ENCODE measurements around the gene PROX2.

The PROX2 gene

DNA sequence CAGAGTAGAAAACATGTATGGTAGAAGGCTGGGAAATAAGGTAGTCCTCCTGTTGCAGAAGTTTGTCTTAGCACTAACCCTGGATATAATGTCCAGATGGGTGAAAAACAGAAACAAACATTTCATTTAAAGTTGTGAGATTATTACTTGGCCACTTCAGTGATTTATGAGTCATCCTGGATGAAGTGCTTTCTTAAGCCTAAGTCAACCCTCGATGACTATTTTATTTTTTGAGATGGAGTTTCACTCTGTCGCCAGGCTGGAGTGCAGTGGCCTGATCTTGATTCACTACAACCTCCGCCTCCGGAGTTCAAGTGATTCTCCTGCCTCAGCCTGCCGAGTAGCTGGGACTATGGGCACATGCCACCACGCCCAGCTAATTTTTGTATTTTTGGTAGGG is 15.9 kb upstream of the PROX2 start:
- no peak for TF ChIP-seq ZFX (IDR thresholded peaks at IDR 0.05)
- TF ChIP-seq, protein P1, sequence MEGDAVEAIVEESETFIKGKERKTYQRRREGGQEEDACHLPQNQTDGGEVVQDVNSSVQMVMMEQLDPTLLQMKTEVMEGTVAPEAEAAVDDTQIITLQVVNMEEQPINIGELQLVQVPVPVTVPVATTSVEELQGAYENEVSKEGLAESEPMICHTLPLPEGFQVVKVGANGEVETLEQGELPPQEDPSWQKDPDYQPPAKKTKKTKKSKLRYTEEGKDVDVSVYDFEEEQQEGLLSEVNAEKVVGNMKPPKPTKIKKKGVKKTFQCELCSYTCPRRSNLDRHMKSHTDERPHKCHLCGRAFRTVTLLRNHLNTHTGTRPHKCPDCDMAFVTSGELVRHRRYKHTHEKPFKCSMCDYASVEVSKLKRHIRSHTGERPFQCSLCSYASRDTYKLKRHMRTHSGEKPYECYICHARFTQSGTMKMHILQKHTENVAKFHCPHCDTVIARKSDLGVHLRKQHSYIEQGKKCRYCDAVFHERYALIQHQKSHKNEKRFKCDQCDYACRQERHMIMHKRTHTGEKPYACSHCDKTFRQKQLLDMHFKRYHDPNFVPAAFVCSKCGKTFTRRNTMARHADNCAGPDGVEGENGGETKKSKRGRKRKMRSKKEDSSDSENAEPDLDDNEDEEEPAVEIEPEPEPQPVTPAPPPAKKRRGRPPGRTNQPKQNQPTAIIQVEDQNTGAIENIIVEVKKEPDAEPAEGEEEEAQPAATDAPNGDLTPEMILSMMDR (conservative IDR thresholded peaks at IDR 0.05): no peak
- H3K27ac ChIP-seq: no peak overlapping the region

DNA sequence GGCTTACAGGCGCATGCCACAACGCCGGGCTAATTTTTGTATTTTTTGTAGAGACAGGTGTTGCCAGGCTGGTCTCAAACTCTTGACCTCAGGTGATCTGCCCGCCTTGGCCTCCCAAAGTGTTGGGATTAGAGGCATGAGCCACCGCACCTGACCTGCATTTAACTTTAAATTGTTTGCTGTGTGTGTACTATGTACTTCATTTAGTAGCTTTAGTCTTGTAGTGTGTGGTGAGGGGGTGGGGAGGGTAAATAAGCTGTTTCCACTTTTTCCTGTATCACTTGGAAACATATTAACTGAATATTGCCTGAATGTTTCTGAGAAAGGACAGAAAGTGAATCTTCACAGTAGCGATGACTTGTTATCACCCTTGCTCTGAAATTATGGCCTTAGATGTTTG is 14.3 kb upstream of the PROX2 start:
- no peak overlapping the region for H3K27ac ChIP-seq
- TF ChIP-seq ZFX (IDR thresholded peaks at IDR 0.05): no peak
- TF ChIP-seq, protein P1 (conservative IDR thresholded peaks at IDR 0.05): no peak

DNA sequence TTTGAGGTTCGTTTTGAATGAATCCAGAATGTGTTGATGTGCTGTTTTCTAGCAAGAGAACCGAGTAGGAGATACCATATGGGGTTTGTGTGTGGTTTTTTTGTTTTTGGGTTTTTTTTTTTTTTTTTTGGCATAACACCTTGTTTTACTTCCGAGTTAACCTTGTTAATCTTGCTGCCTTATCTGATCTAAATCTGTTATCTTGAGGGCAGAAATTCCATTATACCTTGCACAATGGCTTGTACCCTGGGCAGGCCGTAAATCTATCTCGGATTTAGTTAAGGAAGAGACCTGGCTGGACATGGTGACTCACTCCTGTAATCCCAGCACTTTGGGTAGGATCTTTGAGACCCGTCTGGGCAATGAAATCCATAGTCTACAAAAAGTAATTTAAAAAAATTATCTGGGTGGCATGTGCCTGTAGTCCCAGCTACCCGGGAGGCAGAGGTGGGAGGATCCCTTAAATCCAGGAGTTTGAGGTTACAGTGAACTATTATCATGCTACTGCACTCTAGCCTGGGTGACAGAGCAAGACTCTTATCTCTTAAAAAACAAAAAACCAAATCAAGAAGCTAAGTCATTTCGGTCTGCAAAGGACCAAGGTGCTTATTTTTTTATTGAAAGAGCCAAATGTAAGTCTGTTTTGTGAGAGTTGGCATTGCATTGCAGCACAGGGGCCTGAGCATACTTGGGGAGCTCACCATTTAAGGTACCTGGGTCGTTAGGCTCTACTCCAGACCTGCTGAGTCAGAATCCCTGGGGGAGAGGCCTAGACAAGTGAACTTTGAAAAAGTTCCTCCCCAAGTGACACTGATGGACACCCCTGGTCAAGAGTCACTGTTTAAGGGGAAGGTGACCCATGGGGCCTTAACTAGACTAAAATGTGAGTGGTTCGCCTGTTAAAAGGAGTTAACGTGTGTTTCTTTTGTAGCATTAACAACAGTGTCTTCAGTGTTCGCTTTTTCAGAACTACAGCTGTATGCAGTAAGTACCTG is 12.5 kb upstream of the PROX2 start:
- peak overlapping the region; percentile 33; the same call in 1 of the 2 replicates for H3K27ac ChIP-seq
- TF ChIP-seq, protein P1 (conservative IDR thresholded peaks at IDR 0.05): no peak
- TF ChIP-seq ZFX (IDR thresholded peaks at IDR 0.05): no peak

DNA sequence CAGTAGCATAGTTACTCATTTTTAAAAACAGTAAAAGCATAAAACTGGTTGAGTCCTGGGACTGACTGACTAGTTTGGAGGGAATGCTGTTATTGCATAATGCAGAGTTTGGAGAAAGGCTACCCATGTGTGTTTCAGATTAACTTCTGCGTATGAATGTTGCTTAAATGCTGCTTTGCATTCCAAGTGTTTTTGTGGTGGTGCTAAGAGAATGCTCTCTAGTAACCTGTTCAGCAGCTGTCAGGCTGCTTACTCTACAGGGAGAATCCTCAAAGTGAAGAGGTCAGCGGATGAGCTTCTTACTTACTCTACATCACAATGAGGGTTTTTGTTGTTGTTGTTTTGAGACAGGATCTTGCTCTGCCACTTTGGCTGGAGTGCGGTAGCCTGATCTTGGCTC is 10.1 kb upstream of the PROX2 start:
- TF ChIP-seq, protein P1 (conservative IDR thresholded peaks at IDR 0.05): no peak
- TF ChIP-seq ZFX (IDR thresholded peaks at IDR 0.05): no peak
- H3K27ac ChIP-seq: no peak overlapping the region

DNA sequence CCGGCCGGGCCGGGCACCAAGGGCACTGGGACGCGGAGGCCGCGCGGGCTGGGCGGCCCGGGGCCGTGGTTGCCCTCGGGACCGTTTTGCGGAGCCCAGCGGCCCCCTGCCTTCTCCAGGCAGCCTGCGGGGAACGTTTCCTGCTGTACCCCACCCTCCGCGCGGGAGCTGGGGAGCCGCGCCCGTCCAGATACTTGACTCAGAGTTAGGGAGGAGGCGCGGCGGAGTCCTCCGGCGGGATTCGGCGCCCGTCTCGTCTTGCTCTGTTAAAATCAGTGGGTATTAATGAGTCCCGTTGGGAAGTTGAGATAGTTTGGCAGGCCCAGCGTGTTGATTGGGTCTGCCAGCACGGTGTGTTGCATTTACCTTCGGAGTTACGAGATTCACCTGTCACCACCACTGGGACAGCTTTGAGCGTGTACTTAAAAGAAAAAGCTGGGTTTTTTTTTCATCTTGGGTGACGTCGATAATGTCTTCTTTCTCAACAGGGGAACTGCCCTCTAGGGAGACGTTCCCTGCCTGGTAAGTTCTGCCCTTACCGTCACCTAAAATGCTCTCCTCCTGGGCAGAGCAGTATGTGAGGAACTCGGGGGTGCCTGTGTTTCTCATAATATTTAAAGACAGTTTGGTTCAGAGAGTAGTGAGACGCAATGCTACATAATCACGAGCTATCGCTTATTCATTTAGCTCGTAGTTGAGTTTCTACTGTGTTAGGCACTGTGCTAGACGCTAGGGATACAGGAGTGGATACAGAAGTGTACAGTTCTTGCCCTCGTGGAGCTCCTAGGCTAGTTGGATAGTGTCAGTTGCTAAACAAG is 6.4 kb upstream of the PROX2 start:
- TF ChIP-seq, protein P1 (conservative IDR thresholded peaks at IDR 0.05): no peak
- TF ChIP-seq ZFX (IDR thresholded peaks at IDR 0.05): peak; percentile 97
- peak overlapping the region; percentile 85 for H3K27ac ChIP-seq

DNA sequence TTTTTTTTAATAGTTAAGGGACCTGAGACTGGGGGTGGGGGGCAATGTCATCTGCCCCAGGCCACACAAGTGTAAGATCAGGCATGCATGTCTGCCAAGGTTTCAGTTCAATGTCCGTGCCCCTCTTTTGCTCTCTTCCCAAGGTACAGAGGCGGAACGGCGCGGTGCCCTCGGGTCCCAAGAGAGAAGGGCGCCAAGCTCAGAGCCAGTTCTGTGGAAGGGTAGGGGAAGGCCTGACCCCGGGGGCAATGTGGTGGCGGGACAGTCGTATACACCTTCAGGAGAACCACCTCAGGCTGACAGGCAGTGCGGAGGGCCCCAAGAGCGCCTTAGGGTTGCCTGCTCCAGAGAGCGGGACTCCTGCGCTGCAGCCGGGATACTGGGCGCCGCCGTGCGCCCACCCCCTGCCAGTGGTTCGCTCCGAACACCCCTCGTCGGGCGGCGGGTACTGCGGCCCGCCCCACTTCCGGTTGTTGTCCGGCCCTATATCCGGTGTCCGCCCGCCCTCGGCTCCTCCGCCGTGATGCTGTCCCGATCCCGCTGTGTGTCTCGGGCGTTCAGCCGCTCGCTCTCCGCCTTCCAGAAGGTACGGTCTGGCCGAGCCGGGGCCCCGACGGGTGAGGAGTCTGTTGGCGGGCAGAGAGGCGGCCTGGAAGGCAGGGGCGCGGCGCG is 5.6 kb upstream of the PROX2 start, which contains the start of gene DLST:
TSS of gene DLST (plus strand) at position 486 of the 672 bp plus-strand sequence. CDS start at position 524, 38 bp downstream.
- peak within 1 kb of the TSS; percentile 85 for H3K27ac ChIP-seq
- TF ChIP-seq ZFX (IDR thresholded peaks at IDR 0.05): no peak

DNA sequence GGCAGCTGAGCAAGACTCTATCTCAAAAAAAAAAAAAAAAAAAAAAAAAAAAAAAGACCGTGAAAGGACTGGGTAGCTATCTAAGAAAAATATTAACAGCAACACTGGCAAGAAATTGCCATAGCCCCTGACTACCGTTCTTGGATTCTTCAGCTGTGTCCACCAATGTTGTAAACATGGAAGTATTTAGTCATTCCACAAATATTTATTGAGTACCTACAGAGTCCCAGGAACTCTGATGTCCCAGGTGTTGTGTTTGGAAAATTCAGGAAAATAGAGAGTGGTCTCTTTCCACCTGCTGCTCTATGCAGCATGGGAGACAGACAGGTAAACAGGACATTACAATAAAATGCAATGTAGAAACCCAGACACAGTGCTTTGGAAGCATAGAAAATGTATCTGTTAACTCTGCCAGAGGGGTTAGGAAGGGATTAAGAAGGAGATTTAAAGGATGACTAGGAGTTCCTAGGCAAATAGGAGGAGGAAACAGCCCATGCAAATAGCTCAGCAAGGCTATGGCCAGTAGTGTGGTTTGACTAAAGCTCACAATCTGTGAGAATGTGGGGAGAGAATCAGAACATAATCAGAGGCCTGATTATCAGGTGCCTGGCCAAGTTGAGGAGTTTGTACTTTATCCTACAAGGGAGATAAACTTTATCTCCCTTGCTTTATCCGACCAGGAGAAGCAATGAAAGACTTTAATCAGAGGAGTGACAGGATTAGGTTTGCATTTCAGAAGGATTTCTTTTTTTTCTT is 3.7 kb upstream of the PROX2 start:
- no peak overlapping the region for H3K27ac ChIP-seq
- TF ChIP-seq, protein P1 (conservative IDR thresholded peaks at IDR 0.05): no peak
- TF ChIP-seq ZFX (IDR thresholded peaks at IDR 0.05): no peak
